22Rv1 (cell line): ENCODE measurements around the gene LMO7.

Experiments used
- ZFX ChIP-seq: fragments of 450-650 bp; IDR thresholded peaks from 2 replicates; pipeline ENCODE4 v1.6.1; 2017; ENCODE audit warnings: antibody characterized with exemption, borderline replicate concordance
- TF ChIP-seq, protein P1 (sequence below): fragments of 450-650 bp; IDR thresholded peaks from 2 replicates; pipeline ENCODE4 v1.5.1; 2017; ENCODE audit warnings: mild to moderate bottlenecking

DNA sequence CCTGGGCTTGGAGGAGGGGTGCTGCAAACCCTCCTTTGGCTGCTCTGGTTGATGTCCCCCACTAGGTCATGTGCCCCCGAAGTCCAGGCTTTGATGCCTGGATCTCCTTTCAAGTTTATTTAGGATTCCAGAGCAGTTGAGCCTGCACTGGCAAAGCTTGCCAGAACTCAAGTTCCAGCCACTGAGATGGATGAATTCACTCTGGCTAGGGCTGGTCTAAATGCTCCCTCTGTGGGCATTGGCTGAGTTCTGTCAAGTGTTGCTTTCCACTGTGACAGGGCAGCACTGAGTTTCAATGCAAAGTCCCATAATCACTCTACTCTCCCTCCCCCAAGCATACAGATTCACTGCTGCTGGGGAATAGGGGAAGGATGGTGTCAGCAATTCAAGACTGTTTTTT, 17.8 kb upstream of the LMO7 start:
- TF ChIP-seq, protein P1, sequence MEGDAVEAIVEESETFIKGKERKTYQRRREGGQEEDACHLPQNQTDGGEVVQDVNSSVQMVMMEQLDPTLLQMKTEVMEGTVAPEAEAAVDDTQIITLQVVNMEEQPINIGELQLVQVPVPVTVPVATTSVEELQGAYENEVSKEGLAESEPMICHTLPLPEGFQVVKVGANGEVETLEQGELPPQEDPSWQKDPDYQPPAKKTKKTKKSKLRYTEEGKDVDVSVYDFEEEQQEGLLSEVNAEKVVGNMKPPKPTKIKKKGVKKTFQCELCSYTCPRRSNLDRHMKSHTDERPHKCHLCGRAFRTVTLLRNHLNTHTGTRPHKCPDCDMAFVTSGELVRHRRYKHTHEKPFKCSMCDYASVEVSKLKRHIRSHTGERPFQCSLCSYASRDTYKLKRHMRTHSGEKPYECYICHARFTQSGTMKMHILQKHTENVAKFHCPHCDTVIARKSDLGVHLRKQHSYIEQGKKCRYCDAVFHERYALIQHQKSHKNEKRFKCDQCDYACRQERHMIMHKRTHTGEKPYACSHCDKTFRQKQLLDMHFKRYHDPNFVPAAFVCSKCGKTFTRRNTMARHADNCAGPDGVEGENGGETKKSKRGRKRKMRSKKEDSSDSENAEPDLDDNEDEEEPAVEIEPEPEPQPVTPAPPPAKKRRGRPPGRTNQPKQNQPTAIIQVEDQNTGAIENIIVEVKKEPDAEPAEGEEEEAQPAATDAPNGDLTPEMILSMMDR: no peak
- no peak for TF ChIP-seq ZFX
